Measurements from ENCODE around the gene TRNP1.

DNA sequence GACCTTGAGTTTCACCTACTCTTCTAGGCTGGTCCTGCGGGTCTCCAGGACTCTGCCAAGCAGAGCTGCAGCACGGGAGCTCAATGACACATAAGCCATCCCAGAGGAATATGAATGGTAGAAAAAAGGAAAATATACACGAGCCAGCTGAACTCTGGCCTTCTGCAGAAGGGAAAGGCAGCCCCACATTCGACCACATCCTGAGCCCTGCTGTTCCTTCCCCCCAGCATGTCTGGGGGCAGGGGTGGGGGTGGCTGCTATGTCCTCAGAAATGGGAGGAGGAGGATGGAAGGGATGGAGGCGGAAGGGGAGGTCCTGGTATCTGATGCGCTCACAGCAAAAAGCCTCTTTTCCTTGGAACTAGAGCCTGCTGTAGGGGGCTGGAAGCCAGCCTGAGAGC is 21.1 kb upstream of the TRNP1 start:
- TF ChIP-seq, protein P1, sequence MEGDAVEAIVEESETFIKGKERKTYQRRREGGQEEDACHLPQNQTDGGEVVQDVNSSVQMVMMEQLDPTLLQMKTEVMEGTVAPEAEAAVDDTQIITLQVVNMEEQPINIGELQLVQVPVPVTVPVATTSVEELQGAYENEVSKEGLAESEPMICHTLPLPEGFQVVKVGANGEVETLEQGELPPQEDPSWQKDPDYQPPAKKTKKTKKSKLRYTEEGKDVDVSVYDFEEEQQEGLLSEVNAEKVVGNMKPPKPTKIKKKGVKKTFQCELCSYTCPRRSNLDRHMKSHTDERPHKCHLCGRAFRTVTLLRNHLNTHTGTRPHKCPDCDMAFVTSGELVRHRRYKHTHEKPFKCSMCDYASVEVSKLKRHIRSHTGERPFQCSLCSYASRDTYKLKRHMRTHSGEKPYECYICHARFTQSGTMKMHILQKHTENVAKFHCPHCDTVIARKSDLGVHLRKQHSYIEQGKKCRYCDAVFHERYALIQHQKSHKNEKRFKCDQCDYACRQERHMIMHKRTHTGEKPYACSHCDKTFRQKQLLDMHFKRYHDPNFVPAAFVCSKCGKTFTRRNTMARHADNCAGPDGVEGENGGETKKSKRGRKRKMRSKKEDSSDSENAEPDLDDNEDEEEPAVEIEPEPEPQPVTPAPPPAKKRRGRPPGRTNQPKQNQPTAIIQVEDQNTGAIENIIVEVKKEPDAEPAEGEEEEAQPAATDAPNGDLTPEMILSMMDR (IDR thresholded peaks at IDR 0.05) = no peak
- no peak for TF ChIP-seq POLR2A (IDR thresholded peaks at IDR 0.05)

All from right lobe of liver (tissue), 4 donors.